GM06990 (cell line): ENCODE measurements around the gene ASCC3.
"Not testable (repeated sequence)": the region's sequence is repeated elsewhere in the genome, so short reads cannot be mapped to it uniquely, and the experiment has no call there.

Source experiments
- DNase-seq: peaks from one replicate; pipeline ENCODE4 v3.0.0-alpha.2; 2011; ENCODE audit not compliant: insufficient read length; ENCODE audit errors: extremely low read depth
- H3K27me3 ChIP-seq: replicated peaks from 2 replicates; pipeline ENCODE4 v1.6.0; 2011; ENCODE audit warnings: low read length; ENCODE audit not compliant: control insufficient read depth, insufficient read depth
- H3K36me3 ChIP-seq: 2 replicates; pipeline ENCODE4 v1.5.1; 2011; ENCODE audit warnings: low read length; ENCODE audit not compliant: control insufficient read depth, insufficient read depth
- H3K4me3 ChIP-seq: replicated peaks from 2 replicates; pipeline ENCODE4 v1.5.1; 2011; ENCODE audit warnings: low read depth, mild to moderate bottlenecking, control low read depth, low read length
- TF ChIP-seq, protein P1 (sequence below): IDR thresholded peaks from 2 replicates; pipeline ENCODE4 v1.5.1; 2011; ENCODE audit warnings: low read length, control low read depth, mild to moderate bottlenecking, inconsistent platforms; ENCODE audit not compliant: insufficient read depth, poor library complexity, severe bottlenecking

ASCC3 gene

DNA sequence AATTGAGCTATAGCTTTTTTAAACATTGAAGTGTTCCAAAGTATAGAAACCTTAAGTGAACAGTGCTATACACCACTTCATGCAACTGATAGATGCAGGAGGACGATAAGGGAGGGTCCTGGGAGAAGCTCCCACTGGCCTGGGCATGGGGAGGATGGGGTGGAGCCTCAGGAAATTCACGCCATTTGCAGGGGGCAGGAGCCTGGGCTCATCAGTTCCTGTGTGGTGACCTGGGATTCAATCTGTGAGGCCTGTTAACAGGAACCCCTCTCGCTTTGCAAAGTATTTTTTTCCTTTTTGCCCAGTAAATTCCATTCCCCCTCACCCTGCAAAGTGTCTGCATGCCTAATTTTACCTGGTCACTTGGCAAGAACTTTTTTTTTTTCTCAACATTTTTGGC lies 11.0 kb upstream of the ASCC3 start:
- TF ChIP-seq, protein P1, sequence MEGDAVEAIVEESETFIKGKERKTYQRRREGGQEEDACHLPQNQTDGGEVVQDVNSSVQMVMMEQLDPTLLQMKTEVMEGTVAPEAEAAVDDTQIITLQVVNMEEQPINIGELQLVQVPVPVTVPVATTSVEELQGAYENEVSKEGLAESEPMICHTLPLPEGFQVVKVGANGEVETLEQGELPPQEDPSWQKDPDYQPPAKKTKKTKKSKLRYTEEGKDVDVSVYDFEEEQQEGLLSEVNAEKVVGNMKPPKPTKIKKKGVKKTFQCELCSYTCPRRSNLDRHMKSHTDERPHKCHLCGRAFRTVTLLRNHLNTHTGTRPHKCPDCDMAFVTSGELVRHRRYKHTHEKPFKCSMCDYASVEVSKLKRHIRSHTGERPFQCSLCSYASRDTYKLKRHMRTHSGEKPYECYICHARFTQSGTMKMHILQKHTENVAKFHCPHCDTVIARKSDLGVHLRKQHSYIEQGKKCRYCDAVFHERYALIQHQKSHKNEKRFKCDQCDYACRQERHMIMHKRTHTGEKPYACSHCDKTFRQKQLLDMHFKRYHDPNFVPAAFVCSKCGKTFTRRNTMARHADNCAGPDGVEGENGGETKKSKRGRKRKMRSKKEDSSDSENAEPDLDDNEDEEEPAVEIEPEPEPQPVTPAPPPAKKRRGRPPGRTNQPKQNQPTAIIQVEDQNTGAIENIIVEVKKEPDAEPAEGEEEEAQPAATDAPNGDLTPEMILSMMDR, result no peak

DNA sequence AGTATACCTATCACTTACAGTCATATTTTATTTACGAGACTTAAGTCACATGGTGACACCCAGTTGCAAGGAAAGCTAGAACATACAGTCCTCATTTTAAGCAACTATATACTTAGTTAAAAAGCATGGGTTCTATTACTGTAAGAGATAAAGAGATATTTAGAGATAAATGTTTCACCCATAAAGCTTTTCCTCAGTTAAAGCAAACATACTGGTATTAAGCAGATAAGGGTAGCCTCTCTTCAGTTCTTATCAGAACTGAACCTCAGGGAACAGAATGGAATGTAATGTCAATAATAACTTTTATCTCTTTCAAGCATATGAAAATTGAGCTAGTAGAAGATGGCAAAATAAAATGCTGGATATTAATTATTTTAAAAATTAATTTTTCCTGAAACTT lies 9.9 kb upstream of the ASCC3 start:
- no peak for DNase-seq

More for the DNA sequence above, 11.0 kb upstream of the ASCC3 start:
- Histone ChIP-seq H3K36me3 (no peaks in the 10 kb centered on the region), H3K4me3 (no peak overlapping the region), H3K27me3 (no peaks in the 10 kb centered on the region)
- DNase-seq, result no peak

DNA sequence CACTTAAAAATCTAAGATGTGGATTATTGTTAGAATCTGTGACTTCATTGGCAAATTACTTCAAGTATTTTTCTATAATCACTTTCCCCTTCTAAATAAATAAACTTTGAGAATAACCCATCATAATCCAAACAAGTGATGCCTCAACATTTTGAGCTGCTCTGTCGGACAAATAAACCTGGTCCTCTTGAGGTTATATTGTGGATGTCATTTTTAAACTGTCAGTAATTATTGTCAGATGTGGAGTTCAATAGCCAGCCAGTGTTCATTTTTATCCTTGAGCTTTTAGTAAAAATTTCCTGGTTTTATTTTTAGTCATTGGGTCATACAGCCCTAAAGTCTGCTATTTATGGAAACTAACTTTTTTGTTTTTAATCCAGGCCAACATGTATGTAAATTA lies 9.5 kb upstream of the ASCC3 start:
- H3K27me3 ChIP-seq, H3K36me3 ChIP-seq, DNase-seq, H3K4me3 ChIP-seq: not testable (repeated sequence)

More for the DNA sequence above, 9.9 kb upstream of the ASCC3 start:
- Histone ChIP-seq H3K4me3 (no peak overlapping the region), H3K27me3 (no peaks in the 10 kb centered on the region), H3K36me3 (no peaks in the 10 kb centered on the region)
- TF ChIP-seq, protein P1, result no peak

DNA sequence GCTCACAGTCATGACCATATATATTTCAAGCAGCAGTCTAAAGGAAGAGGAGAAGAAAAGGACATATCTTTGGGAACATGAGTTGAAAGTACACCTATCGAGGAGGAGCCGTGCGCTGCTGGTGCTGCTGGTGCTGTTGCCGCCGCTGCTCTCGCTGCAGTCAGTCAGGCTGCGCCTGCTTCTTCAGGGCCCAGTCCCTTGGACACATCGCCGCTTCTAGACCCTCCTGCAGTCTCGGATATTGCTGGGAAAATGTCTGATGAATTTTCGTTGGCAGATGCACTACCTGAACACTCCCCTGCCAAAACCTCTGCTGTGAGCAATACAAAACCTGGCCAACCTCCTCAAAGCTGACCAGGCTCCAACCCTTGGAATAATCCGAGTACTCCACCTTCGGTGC lies 8.2 kb upstream of the ASCC3 start:
- TF ChIP-seq, protein P1, result no peak
- DNase-seq, result no peak
- Histone ChIP-seq H3K4me3 (no peak overlapping the region), H3K36me3 (no peaks in the 10 kb centered on the region), H3K27me3 (no peaks in the 10 kb centered on the region)

DNA sequence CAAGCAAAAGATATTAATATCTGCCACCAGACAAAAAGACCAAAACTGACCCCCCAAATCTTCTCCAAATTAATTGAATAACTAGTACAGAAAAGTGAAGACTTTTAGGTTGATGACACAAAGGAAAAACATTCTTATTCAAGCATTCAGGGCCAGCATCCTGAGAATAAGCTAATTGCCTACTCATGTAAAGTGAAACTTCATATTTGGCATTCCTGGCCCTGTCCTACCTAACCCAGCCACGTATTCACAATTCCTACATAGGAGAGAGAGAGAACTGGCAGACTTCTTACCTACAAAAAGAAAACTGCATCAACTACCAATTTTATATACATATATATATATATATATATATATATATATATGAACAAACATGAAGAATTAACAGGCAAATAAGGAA lies 4.9 kb upstream of the ASCC3 start:
- H3K27me3 ChIP-seq, result no peaks in the 10 kb centered on the region
- H3K4me3 ChIP-seq, result no peak overlapping the region
- no peak for DNase-seq
- H3K36me3 ChIP-seq, result no peaks in the 10 kb centered on the region
- TF ChIP-seq, protein P1, result no peak

DNA sequence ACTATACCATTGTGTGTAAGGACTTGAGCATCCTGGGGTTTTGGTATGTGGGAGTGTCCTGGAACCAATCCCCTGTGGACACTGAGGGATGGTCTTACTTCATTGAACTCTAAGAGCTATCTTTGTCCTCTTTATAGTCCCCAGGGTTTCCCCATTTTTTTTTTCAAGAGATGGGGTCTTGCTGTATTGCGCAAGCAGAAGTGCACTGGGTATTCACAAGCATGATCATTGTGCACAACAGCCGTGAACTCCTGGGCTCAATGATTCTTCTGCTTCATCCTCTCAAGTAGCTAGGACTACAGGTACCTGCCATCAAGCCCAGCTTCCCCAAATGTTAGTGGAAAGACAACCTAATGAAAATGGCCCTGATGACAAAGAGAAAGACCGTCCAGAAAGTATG lies 2.2 kb upstream of the ASCC3 start:
- TF ChIP-seq, protein P1, result no peak
- no peak overlapping the region for H3K4me3 ChIP-seq
- H3K36me3 ChIP-seq, result no peaks in the 10 kb centered on the region
- no peak for DNase-seq
- no peaks in the 10 kb centered on the region for H3K27me3 ChIP-seq
